Activated B cell treated with CpG ODN at 0.5 μM for 24 hours (primary cell): ENCODE measurements around the gene ZNF18. TPM values are rescaled to one million over a fixed set of nuclear protein-coding genes. Genes with fewer than 3 reads are reported as not detected.

Experiments used
- ATAC-seq: fragments of 200-7000 bp; cut with Tn5 transposase; one replicate; pipeline ENCODE4 v1.10.0; 2021; ENCODE audit warnings: low read depth, mild to moderate bottlenecking, moderate library complexity
- CTCF ChIA-PET: fragments of 350-600 bp; sonication (Branson Sonifier 250); formaldehyde crosslinking; loops from one replicate; lab custom pipeline; 2021; ENCODE audit warnings: antibody characterized with exemption; lab: Charles Lee
- POLR2A ChIA-PET: fragments of 350-600 bp; sonication (Branson Sonifier 250); formaldehyde crosslinking; loops from one replicate; lab custom pipeline; 2021; ENCODE audit warnings: antibody characterized with exemption; lab: Charles Lee
- DNase-seq: peaks from one replicate; pipeline ENCODE4 v3.0.0; 2022
- H3K27ac Mint-ChIP-seq: one replicate; pipeline ENCODE4 v1.8.0; 2020; ENCODE audit warnings: mixed read lengths
- H3K27me3 Mint-ChIP-seq: one replicate; pipeline ENCODE4 v1.8.0; 2021; ENCODE audit warnings: mixed read lengths
- H3K36me3 Mint-ChIP-seq: one replicate; pipeline ENCODE4 v1.8.0; 2021; ENCODE audit warnings: low read depth, mixed read lengths
- H3K4me1 Mint-ChIP-seq: one replicate; pipeline ENCODE4 v1.8.0; 2021; ENCODE audit warnings: mixed read lengths
- H3K4me3 Mint-ChIP-seq: one replicate; pipeline ENCODE4 v1.8.0; 2020; ENCODE audit warnings: mild to moderate bottlenecking, mixed read lengths
- H3K9me3 Mint-ChIP-seq: one replicate; pipeline ENCODE4 v1.8.0; 2020; ENCODE audit warnings: mixed read lengths
- CTCF ChIP-seq: fragments of 200-600 bp; IDR thresholded peaks from one replicate; pipeline ENCODE4 v1.8.0; 2022; ENCODE audit warnings: antibody characterized with exemption, mild to moderate bottlenecking
- intact Hi-C: fragments of 100-400 bp; cut with micrococcal nuclease; formaldehyde crosslinking; loops from one replicate; pipeline ENCODE4 v1.15.1; 2024
- total RNA-seq: library from RNA; stranded (reverse); gene quantifications from 2 replicates; pipeline ENCODE4 v1.2.3, GENCODE V29; 2022

The ZNF18 gene
- total RNA-seq, 1 donor from 2014 or later, result 11.8 TPM

- H3K9me3 Mint-ChIP-seq, result no peaks in the 10 kb centered on the region
- ATAC-seq (peak; percentile 97), DNase-seq (peak; percentile 100)
- ChIA-PET CTCF (interaction anchor here (2.1 kb wide), 1 partner anchor 24 kb away, joined by 11 read pairs; the partner anchor contains the start of gene ZNF18), POLR2A (interaction anchor here (0.6 to 8.4 kb wide), 6 partner anchors 9 to 997 kb away, joined by 3 to 191 read pairs (median 6); partner anchors contain the start of genes ELAC2 and ZNF18)
- peaks cover 35% of the 10 kb centered on the region for H3K4me1 Mint-ChIP-seq
- intact Hi-C loops, result loop anchor here (1.0 to 2.0 kb wide), 2 partner anchors 24 to 998 kb away; partner anchors contain the start of genes ELAC2 and ZNF18
- no peaks in the 10 kb centered on the region for H3K36me3 Mint-ChIP-seq
- peak within 1 kb of the TSS; percentile 73 for H3K27ac Mint-ChIP-seq
- peak within 1 kb of the TSS; percentile 79 for H3K4me3 Mint-ChIP-seq
- no peak for TF ChIP-seq CTCF
- H3K27me3 Mint-ChIP-seq, result peaks cover 2% of the 10 kb centered on the region
These were observed 23.7 kb upstream of the ZNF18 start, which contains the start of gene MAP2K4 for GRCh38 chr17:12020642-12021622. TSS of gene MAP2K4 (plus strand) at chr17:12020877. CDS start at chr17:12020887, 10 bp downstream.

- intact Hi-C loops, result no loop called here
- CTCF ChIA-PET, result no interaction called here
- H3K36me3 Mint-ChIP-seq, result no peaks in the 10 kb centered on the region
These were observed 10.2 kb upstream of the ZNF18 start for GRCh38 chr17:12007466-12007865.

GRCh38 chr17:11999696-12000095 is 2.4 kb upstream of the ZNF18 start:
- H3K4me3 Mint-ChIP-seq, result no peak overlapping the region
- peaks cover 2% of the 10 kb centered on the region for H3K27me3 Mint-ChIP-seq
- intact Hi-C loops, result loop anchor here (5.0 kb wide), 1 partner anchor 33 kb away; no protein-coding TSS in a partner anchor
- DNase-seq (no peak), ATAC-seq (no peak)
- CTCF ChIA-PET, result no interaction called here
- no peak for TF ChIP-seq CTCF
- peaks cover 17% of the 10 kb centered on the region for H3K4me1 Mint-ChIP-seq
- POLR2A ChIA-PET, result interaction anchor here (4.8 kb wide), 1 partner anchor 22 kb away, joined by 191 read pairs; the partner anchor contains the start of gene MAP2K4
- peaks cover 4% of the 10 kb centered on the region for H3K9me3 Mint-ChIP-seq
- peaks cover 5% of the 10 kb centered on the region for H3K36me3 Mint-ChIP-seq
- no peak overlapping the region for H3K27ac Mint-ChIP-seq

More at GRCh38 chr17:12007466-12007865, 10.2 kb upstream of the ZNF18 start:
- Mint-ChIP-seq H3K27me3 (peaks cover 9% of the 10 kb centered on the region), H3K27ac (no peak overlapping the region), H3K4me3 (no peak overlapping the region), H3K9me3 (no peaks in the 10 kb centered on the region), H3K4me1 (no peaks in the 10 kb centered on the region)
- TF ChIP-seq CTCF, result no peak
- ATAC-seq (no peak), DNase-seq (no peak)
- POLR2A ChIA-PET, result interaction anchor here (1.7 to 2.0 kb wide), 2 partner anchors 10 to 13 kb away, joined by 5 to 13 read pairs; partner anchors contain the start of genes MAP2K4 and ZNF18

- CTCF ChIA-PET, result interaction anchor here (1.9 kb wide), 1 partner anchor 22 kb away, joined by 11 read pairs; the partner anchor contains the start of gene MAP2K4
- POLR2A ChIA-PET, result interaction anchor here (0.6 to 4.8 kb wide), 13 partner anchors 9 to 1020 kb away, joined by 3 to 191 read pairs (median 6); partner anchors contain the start of genes ELAC2 and MAP2K4
- Mint-ChIP-seq H3K4me1 (peaks cover 19% of the 10 kb centered on the region), H3K4me3 (peak overlapping the region; percentile 93), H3K27ac (peak overlapping the region; percentile 81), H3K9me3 (peaks cover 4% of the 10 kb centered on the region), H3K27me3 (no peaks in the 10 kb centered on the region), H3K36me3 (peaks cover 8% of the 10 kb centered on the region)
- DNase-seq (no peak), ATAC-seq (no peak)
- intact Hi-C loops, result loop anchor here (1.0 to 5.0 kb wide), 5 partner anchors 22 to 1301 kb away; partner anchors contain the start of genes ADPRM, ELAC2, MAP2K4 and SCO1
- no peak for TF ChIP-seq CTCF
These were observed 628 bp upstream of the ZNF18 start for GRCh38 chr17:11997972-11998233.
